LNCAP (cell line): ENCODE results near the gene RPH3AL.

Experiments used
- CTCF ChIP-seq: fragments of 450-650 bp; IDR thresholded peaks from 2 replicates; pipeline ENCODE4 v1.5.1; 2017; ENCODE audit warnings: mild to moderate bottlenecking

RPH3AL gene

GRCh38 chr17:351875-352420 is 659 bp downstream of the RPH3AL start:
- TF ChIP-seq CTCF = no peak

GRCh38 chr17:351449-351738 is 1.2 kb downstream of the RPH3AL start:
- TF ChIP-seq CTCF = no peak

- no peak for TF ChIP-seq CTCF
Measured at GRCh38 chr17:350706-351448, 1.7 kb downstream of the RPH3AL start.

- TF ChIP-seq CTCF = no peak
Measured at GRCh38 chr17:349666-350065, 2.9 kb downstream of the RPH3AL start.

- TF ChIP-seq CTCF = no peak
Measured at GRCh38 chr17:348692-349425, 3.7 kb downstream of the RPH3AL start.

- TF ChIP-seq CTCF = no peak
Measured at GRCh38 chr17:348012-348411, 4.6 kb downstream of the RPH3AL start.

GRCh38 chr17:347309-347899 is 5.2 kb downstream of the RPH3AL start:
- TF ChIP-seq CTCF = no peak
